ENCODE measurements around the gene OXTR.

The OXTR gene

GRCh38 chr3:8769088-8769822, at the start of gene OXTR:
Gene OXTR (minus strand): TSS chr3:8769613. CDS start chr3:8768187, 1,426 bp downstream.
- peak; percentile 20 for DNase-seq

GRCh38 chr3:8817486-8817885, 48.1 kb upstream of the OXTR start:
- no peak for DNase-seq

GRCh38 chr3:8816106-8816505, 46.7 kb upstream of the OXTR start:
- DNase-seq, result no peak

GRCh38 chr3:8813411-8813810, 44.0 kb upstream of the OXTR start:
- DNase-seq, result no peak

- no peak for DNase-seq
Observed at GRCh38 chr3:8810561-8810960, 41.1 kb upstream of the OXTR start.

- no peak for DNase-seq
Observed at GRCh38 chr3:8805774-8806173, 36.4 kb upstream of the OXTR start.

GRCh38 chr3:8802256-8802655, 32.8 kb upstream of the OXTR start:
- DNase-seq, result no peak

GRCh38 chr3:8800016-8800415, 30.6 kb upstream of the OXTR start:
- DNase-seq, result no peak

- no peak for DNase-seq
Observed at GRCh38 chr3:8794247-8794646, 24.8 kb upstream of the OXTR start.

GRCh38 chr3:8793242-8793641, 23.8 kb upstream of the OXTR start:
- DNase-seq, result no peak

- no peak for DNase-seq
Observed at GRCh38 chr3:8790529-8790928, 21.1 kb upstream of the OXTR start.

- DNase-seq, result no peak
Observed at GRCh38 chr3:8784676-8785435, 15.4 kb upstream of the OXTR start.

- no peak for DNase-seq
Observed at GRCh38 chr3:8780279-8780678, 10.9 kb upstream of the OXTR start.

- no peak for DNase-seq
Observed at GRCh38 chr3:8778475-8778874, 9.1 kb upstream of the OXTR start.

GRCh38 chr3:8777978-8778267, 8.5 kb upstream of the OXTR start:
- no peak for DNase-seq

- DNase-seq, result no peak
Observed at GRCh38 chr3:8777201-8777977, 8.0 kb upstream of the OXTR start.

- DNase-seq, result no peak
Observed at GRCh38 chr3:8776406-8776805, 7.0 kb upstream of the OXTR start.

- DNase-seq, result no peak
Observed at GRCh38 chr3:8775602-8776001, 6.2 kb upstream of the OXTR start.

- DNase-seq, result no peak
Observed at GRCh38 chr3:8775181-8775580, 5.8 kb upstream of the OXTR start.

GRCh38 chr3:8773941-8774542, 4.6 kb upstream of the OXTR start:
- DNase-seq, result no peak

- no peak for DNase-seq
Observed at GRCh38 chr3:8768364-8769087, 887 bp downstream of the OXTR start.

GRCh38 chr3:8767667-8768363, 1.6 kb downstream of the OXTR start:
- DNase-seq, result peak; percentile 48

Measured in NCI-H748 treated with DMSO at 0.1 percent for 48 hours (cell line).